GM18867 (cell line): ENCODE data around the gene OR14A16.
A peak's percentile ranks its signal among the peaks of the same experiment; 100 is the strongest.

Experiments used
- ATAC-seq: cut with Tn5 transposase; IDR thresholded peaks from one replicate; pipeline ENCODE4 v1.9.1; 2021; ENCODE audit warnings: mild to moderate bottlenecking, moderate library complexity; ENCODE audit not compliant: unreplicated experiment

OR14A16 gene, protein sequence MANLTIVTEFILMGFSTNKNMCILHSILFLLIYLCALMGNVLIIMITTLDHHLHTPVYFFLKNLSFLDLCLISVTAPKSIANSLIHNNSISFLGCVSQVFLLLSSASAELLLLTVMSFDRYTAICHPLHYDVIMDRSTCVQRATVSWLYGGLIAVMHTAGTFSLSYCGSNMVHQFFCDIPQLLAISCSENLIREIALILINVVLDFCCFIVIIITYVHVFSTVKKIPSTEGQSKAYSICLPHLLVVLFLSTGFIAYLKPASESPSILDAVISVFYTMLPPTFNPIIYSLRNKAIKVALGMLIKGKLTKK

DNA sequence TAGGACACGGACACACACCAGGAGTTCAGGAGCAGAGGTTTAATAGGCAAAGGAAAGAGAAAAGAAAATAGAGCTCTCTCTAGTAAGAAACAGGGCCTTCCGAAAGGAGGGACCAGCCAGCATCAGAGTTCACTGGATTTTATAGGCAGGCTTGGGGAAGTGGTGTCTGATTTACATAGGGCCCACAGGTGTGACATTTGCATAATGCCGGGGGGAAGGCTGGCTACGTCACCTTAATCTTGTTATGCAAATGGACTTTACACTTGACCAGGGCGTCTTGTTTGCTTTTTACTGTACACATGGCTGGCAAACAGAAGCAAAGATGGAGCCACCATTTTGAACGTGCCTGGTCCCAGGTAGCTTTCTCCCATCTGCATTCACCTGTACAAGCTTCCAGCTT lies at the start of gene OR14A16:
TSS of gene OR14A16 (minus strand) at position 97 of the 400 bp plus-strand sequence. CDS start 8,390 bp downstream, outside the sequence.
- ATAC-seq = peak; percentile 71

DNA sequence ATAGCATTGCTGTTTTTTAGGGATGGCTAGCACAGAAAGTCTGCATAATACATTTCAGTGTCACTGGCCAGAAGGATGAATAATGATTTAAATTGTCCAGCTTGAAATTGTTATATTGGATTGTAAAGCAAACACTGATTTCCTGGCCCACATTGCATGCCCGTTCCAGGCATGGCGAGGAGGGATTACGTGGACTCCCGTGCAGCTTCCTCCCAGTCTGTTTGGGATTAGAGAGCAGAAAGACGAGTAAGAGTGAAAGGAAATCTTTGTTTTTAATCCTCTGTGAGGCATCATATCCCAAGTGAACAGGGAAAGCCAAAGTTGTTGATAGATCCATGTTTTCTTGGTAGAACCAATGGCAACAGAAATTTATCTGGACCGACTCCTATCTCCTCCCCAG lies 41.5 kb upstream of the OR14A16 start:
- ATAC-seq = no peak

DNA sequence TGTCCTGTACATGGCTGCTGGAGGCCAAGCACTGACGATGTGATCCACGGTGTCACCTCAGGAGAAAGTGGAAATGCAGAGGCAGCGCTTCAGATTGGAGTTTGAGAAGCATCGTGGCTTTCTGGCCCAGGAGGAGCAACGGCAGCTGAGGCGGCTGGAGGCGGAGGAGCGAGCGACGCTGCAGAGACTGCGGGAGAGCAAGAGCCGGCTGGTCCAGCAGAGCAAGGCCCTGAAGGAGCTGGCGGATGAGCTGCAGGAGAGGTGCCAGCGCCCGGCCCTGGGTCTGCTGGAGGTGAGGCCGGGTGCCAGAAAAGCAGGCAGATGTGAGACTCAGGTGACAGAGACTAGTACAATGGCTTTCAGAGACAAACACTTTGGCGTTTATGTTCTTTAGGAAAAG lies 40.7 kb upstream of the OR14A16 start:
- no peak for ATAC-seq

DNA sequence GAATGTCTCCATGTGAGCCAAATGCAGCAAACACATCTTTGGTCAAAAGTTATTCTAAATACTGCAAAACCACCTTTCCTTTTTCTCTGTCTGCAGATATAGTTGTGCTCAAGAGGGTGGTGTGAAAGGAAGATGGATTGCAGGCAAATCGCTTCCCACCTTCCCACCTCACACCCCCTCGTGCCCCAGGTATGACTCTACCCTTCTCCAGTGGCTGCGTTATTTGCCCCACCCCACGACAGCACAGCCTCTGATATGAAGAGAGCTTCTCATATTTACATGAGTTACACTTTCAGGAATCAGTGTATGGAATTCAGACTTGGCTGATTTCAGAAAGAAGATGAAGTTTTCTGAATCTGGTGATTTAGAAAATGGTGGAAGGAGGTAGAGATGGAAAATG lies 38.8 kb upstream of the OR14A16 start:
- no peak for ATAC-seq

DNA sequence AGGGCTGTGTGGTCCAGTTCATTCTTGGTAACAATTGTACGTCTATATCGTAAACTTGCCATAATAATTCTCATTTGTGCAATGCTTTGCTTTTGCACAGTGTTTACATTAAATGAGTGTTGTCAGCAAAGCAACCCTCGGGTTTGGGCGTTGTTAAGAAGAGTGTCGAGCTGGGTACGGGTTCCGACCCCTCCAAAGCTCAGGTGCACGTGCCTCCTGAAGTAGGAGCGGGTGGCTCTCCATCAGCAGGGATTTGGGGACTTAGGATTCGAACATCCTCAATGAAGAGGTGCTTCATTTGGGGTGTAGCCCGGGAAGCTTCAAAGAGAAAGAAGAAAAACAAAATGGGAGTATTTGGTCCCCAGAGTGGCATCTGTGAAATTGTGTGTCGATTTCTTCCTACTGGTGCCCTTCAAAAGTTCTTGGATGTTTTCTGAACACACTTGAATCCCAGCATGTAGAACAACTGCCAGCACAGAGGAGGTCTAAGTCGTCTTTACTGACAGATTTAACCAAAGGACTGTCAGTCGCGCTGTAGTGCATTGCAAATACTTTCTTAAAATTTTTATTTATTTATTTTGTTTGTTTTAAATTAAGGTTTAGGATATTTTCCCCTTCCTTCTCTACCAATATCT lies 34.2 kb upstream of the OR14A16 start:
- no peak for ATAC-seq

DNA sequence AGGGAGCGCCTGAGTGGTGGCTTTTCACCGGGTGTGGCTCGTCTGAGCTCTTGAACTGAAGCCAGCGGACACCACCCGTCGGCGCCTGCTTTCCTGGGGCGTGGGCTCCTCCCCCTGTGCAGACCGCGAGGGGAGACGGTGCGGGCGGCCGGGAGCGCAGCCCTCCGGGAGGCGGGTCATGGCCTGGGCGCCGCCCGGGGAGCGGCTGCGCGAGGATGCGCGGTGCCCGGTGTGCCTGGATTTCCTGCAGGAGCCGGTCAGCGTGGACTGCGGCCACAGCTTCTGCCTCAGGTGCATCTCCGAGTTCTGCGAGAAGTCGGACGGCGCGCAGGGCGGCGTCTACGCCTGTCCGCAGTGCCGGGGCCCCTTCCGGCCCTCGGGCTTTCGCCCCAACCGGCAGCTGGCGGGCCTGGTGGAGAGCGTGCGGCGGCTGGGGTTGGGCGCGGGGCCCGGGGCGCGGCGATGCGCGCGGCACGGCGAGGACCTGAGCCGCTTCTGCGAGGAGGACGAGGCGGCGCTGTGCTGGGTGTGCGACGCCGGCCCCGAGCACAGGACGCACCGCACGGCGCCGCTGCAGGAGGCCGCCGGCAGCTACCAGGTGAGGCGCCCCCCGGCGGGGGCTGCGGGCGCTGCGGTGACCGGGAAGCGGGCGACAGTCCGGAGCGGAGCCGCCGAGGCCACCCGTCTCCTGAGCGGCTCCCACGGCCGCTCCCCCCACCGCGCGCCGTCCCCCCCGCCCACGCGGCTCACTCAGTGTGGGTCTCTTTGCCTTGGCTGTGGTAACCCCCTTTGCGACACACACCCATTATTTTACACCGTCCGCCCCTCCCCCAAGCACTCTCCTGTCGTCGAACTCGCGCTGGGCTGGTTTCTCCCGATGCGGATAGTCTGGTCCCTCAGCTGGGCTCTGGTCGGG lies 33.4 kb upstream of the OR14A16 start, which contains the start of gene TRIM58:
TSS of gene TRIM58 (plus strand) at position 119 of the 916 bp plus-strand sequence. CDS start at position 179, 60 bp downstream.
- no peak for ATAC-seq

DNA sequence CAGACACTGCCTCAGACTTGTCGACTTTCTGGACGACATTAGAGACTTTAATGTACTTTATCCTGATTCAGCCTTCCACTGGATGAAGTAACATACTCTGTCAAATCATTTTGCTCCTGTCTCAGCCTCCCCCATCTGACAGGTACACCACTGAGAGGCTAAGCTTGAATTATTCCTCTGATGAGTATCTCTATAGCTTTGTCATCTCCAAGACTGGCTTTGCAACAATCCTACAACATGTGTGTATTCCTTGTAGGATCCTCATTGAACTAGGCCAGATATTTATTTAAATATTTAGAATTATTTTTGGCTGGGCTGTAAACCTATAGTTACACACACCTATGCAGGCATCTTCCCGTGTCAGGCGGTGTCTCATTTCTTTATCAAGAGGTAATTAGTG lies 32.0 kb upstream of the OR14A16 start:
- no peak for ATAC-seq

DNA sequence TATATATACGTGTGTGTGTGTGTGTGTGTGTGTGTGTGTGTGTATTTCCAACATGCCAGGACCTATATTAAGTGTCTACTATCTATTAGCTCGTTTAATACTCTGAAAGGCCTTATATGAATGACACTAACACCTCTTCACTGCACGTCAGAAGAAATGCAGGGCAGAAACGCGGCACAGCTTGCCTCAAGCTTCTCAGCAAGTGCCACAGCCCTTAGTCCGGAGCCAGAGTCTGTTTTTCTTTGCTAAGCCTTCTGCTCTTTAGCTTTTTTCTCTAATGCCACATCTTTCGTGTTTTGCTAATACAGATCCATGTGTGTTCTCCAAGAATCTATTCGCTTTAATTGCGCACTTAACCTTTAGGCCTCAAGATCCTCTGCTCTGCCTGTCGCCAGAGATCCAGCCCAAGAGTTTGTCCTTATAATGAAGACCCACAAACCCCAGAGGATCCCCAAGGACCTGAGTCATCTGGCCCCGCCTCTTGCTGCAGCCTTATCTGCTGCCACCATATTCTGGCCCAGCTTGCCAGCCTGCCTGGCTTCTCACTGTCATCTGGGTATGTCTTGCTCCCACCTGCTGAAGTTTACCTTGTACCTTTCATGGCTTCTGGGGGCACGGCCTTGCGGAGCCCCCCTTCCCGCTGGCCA lies 31.1 kb upstream of the OR14A16 start:
- no peak for ATAC-seq

DNA sequence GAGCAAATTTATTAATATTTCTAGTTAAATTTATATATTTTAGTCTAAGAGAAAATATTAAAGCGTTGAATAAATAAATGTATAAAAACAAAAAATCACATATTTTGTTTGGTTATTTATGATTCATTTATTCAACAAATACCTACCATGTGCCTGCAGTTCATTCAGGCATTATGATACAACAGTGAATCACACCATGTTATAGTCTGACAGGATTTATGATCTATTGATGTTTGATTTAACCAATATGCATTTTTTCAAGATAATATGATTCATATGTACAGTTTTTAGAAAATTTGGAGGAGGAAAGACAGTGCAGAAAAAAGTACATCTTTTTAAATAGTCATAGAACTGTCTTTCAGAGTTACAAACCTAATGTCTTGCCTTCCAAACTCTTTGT lies 25.7 kb upstream of the OR14A16 start:
- no peak for ATAC-seq

DNA sequence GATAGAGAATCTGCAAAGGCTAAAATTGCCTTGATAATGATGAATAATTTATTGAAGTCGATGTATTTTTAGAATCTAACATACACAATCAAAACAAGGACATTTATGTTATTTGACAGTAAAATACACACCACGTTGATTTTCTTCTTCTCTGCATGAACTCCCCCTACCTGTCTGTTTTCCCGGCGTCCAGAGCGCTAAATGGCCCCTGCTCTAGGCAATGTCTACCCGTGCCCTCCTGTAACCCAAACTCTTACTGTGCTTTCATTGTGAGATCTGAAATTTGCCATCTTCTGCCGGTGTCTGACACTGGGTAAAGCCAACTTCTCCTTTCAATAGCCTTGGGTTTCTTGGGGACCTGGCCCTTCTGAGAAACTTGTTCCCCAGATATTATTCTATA lies 24.4 kb upstream of the OR14A16 start:
- no peak for ATAC-seq

DNA sequence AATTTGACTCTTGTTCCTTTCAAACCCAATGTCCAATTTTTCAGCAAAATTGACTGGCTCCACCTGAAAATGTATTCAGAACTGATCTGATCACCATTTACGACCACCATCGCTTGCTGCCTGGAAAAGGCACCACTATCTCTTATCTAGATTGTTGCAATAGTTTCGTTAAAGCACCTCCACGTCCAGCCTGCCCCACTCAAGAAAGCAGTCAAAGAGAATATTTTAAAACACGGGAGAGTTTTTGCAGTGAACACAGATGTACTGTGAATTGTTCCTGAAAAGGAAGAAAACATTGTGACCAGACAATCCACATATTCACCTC lies 21.7 kb upstream of the OR14A16 start:
- ATAC-seq = no peak

DNA sequence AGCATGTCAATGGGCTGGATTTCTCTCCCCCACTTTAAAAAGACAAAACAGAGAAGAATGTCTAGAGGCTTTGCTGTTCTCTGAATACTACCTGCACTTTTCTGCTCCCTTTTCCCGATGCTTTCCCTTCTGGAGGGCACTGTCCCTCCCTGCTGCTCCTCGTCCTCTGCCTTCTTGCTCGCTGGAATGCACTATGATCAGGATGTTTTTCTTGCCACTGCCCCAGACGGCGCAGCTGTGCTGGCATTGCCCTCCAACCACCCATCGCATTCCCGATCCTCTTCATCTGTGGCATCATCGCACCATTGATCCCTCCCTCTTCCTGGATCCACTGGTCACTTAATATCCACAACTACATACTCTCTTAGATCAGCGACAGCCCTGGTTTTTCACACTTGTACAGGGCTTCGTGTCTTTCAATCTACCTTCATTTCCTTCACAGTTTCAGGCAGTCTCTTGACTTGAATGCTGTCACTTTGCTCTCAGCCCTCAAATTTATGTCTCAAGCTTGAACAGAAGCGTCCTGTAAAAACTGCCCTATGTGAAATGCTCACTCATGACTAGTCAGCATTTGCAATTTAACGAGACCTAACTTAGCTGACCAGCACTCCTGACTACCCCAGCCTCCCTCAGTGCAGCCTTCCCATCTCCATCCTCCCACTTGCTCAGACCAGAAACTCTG lies 21.2 kb upstream of the OR14A16 start:
- ATAC-seq = no peak

DNA sequence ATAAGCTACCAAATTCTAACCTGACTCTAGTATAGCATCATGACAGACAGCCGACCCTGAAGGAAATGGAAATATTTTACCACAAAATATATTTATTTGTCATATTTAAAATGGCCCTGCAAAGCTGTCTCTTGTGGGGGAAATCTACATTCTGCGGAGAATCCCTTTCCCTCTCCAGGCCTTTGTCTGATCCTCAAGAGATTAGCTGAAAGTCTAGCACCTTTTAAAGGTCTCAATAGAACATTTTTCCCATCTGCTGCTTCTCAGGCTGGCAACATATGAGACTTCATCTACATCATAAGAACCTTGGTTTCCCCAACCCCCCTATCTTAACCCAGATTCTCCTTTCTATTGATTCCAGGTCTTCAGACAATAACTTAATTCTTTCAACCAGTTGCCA lies 19.5 kb upstream of the OR14A16 start:
- ATAC-seq = no peak

DNA sequence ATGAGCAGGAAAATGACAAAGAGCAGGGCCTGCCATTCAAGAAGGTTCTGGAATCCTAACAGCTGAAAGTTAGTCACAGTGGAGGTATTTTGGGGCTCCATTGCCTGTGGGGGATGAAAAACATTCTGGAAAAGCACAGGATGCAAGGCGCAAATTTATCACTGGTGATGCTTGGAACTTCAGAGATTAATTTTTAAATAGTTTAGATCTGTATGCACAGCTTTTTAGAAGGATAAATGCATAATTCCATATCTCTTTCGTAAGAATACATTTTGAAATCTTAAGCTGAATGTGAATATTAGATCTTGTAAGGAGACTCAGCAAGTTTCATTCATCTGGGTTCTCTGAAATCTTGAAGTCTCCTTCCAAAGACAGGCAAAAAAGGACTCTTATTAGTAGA lies 17.9 kb upstream of the OR14A16 start, which contains the start of gene OR11L1:
TSS of gene OR11L1 (minus strand) at position 101 of the 400 bp plus-strand sequence. CDS start at position 101, 0 bp downstream.
- no peak for ATAC-seq

DNA sequence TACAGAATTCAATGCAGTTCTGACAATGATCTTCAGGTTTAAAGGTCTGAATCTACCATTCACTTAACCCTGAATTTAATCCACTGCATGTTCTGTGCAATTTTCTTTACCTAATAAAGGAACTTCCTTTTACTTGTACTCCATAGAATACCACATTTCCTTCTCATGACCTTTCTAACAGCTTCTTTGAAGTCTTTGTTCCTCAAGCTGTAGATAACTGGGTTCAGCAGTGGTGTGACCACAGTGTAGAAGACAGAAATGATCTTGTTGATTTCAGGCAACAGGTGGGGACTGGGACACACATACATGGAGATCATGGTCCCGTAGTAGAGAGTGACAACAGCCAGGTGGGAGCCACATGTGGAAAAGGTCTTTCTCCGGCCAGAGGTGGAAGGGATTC lies 16.9 kb upstream of the OR14A16 start:
- ATAC-seq = no peak

DNA sequence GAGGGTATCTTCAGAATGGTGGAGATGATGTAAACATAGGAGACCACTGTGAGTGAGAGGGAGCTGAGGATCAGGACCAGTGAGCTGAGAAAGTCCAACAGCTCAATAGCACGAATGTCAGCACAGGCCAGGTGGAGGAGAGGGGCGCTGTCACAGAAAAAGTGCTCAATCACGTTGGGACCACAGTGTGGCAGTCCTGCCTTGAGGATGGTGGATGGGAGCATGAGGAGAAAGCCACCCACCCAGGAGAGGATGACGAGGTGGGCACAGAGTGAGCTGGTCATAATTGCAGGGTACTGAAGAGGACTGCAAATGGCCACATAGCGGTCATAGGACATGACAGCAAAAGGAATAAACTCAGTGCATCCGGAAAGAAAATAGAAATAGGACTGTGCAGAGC lies 9.7 kb upstream of the OR14A16 start:
- no peak for ATAC-seq

DNA sequence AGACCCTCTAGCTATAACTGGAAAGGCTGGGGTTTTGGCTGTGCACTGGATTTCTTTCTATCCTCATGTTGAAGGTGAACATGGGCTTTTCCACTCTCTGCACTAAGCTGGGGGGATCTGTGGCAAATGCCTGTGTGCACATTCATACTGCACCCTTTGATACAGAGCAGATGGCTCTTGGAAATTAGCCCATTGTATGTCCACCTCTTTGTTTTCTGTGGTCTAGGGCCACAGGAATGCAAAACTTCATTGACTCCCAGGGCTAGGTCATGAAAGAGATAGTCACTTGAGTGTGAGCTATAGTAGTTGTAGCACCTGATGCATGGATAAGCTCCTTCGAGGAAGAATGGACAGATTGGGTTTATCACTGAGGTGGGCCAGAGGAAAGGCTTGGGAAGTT lies 5.7 kb upstream of the OR14A16 start:
- ATAC-seq = no peak

DNA sequence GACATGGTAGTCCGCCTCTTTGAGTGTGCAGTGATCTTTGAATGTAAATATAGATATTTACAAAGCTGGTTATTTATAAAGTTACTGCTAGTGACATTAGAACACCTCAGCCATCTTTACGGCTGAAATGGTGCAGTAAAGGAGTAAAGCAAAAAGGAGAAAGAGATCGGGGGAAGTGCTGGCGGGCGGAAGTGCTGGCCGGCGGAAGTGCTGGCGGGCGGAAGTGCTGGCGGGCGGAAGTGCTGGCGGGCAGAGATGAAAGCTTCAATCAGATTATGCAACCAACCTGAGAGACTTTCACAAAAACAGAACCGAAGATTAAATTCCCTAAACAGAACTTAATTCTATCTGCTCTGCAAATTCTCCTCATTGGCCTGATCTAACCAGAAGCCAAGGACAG lies 1.4 kb upstream of the OR14A16 start:
- ATAC-seq = no peak

DNA sequence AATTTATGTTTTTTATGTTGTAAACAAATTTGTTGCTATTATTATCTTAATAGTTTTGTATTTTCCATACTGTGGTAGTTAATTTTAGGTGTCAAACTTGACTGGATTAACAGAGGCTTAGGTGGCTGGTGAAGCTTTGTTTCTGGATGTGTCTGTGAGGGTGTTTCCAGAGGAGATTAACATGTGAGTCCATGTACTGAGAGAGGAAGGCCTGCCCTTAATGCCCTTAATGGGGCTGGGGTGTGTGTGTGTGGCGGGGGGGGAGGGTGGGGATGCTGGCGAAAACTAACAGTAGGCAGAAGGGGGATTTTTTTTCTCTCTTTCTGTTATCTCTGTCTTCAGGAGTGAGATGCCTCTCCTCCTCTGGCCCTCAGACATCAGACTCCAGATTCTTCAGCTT lies 1.9 kb downstream of the OR14A16 start:
- no peak for ATAC-seq

DNA sequence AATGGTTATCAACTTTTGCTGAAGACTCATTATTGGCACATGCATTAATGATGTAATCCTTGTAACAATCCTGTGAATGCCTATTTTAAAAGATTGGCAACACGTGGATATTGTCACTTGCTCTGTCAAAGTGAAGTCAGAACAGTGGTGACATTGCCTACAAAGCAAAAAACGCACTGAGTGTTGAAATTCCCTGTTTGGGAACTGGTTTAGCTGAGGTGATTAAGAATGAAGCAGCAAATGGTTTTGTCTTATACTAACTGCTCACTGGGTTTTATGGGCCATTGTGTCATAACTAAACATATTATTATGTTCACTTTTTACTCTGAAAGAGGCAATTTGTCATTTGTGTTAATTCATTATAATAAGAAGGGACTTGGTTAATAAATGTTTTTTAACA lies 11.3 kb downstream of the OR14A16 start:
- ATAC-seq = no peak

DNA sequence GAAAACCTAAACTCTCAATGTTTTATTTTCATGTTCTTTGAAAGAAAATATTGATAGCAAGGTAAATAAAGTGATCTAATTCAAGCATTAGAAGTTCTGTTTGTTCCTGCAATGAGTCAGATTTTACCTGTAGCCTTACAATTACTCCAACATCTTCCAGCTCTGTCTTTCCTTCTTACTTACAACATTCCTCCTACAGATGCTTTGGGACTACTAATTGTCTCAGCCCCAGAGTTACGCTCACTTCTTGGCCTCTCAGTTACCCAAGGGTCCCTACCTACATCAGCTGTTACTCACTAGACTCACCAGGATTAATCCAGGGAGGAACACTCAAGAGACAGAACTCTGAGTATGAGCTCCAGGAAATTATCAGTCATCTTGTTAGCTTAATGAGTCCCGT lies 26.4 kb downstream of the OR14A16 start:
- ATAC-seq = no peak
